Measurements from ENCODE around the gene KTN1.

GRCh38 chr14:55611859-55612258, 31.9 kb downstream of the KTN1 start:
- no peak for TF ChIP-seq CTCF (IDR thresholded peaks at IDR 0.05; ENCODE audit: insufficient read depth, low read length, poor library complexity, severe bottlenecking)
- no peak for TF ChIP-seq EZH2phosphoT487 (conservative IDR thresholded peaks at IDR 0.05; ENCODE audit: low read length)
